Activated T-helper 1 cell treated with anti-CD3 and anti-CD28 coated beads, Interleukin-12 subunit alpha, Interleukin-12 subunit beta, Interleukin-2, Interleukin-4 antibody, amounts not matched to agents 30 ng/mL and 10 ng/mL and 1 ng/mL, durations not matched to agents 14 hours and 24 hours and 36 hours (primary cell): ENCODE data around the gene CCDC6. TPM values are rescaled to one million over a fixed set of nuclear protein-coding genes. Genes with fewer than 3 reads are reported as not detected.
"Not testable (repeated sequence)": the region's sequence is repeated elsewhere in the genome, so short reads cannot be mapped to it uniquely, and the experiment has no call there.

Source experiments
- DNase-seq: peaks from one replicate; pipeline ENCODE4 v3.0.0; 2021; ENCODE audit warnings: low spot score
- H3K27ac Mint-ChIP-seq: one replicate; pipeline ENCODE4 v1.8.0; 2021; ENCODE audit warnings: mild to moderate bottlenecking, mixed read lengths
- H3K27me3 Mint-ChIP-seq: one replicate; pipeline ENCODE4 v1.8.0; 2022; ENCODE audit warnings: mild to moderate bottlenecking, moderate library complexity, mixed read lengths; ENCODE audit not compliant: insufficient read depth
- H3K36me3 Mint-ChIP-seq: one replicate; pipeline ENCODE4 v1.8.0; 2021; ENCODE audit warnings: low read depth, mixed read lengths
- H3K4me1 Mint-ChIP-seq: one replicate; pipeline ENCODE4 v1.8.0; 2021; ENCODE audit warnings: low read depth, mixed read lengths
- H3K4me3 Mint-ChIP-seq: one replicate; pipeline ENCODE4 v1.8.0; 2021; ENCODE audit warnings: mild to moderate bottlenecking, moderate library complexity, mixed read lengths
- H3K9me3 Mint-ChIP-seq: one replicate; pipeline ENCODE4 v1.8.0; 2021; ENCODE audit warnings: mixed read lengths
- intact Hi-C: fragments of 100-400 bp; cut with micrococcal nuclease; formaldehyde crosslinking; loops from one replicate; pipeline ENCODE4 v1.15.1; 2024
- total RNA-seq: library from RNA; stranded (reverse); gene quantifications from 2 replicates; pipeline ENCODE4 v1.2.3, GENCODE V29; 2022

CCDC6 gene
- total RNA-seq, 1 donor from 2014 or later, result 97.6 TPM

DNA sequence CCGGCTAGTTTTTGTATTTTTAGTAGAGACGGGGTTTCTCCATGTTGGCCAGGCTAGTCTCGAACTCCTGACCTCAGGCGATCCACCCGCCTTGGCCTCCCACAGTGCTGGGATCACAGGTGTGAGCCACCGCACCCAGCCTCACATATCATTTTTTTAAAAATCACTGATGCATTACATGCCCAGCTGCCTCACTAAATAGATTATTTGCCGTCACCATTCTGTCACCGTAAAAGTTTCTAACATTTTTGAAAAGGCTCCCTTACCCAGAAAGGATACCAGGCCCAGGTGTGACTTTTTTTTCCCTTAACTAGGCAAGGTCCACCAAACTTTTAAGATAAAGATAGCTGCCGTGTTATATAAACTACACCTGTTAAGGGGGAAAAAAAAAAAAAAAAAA is 30.1 kb downstream of the CCDC6 start:
- intact Hi-C loops, result loop anchor here (5.0 kb wide), 2 partner anchors 361 to 1609 kb away; partner anchors contain the start of genes CISD1 and IPMK
- not testable (repeated sequence) for H3K27me3 Mint-ChIP-seq, DNase-seq, H3K4me3 Mint-ChIP-seq, H3K27ac Mint-ChIP-seq, H3K9me3 Mint-ChIP-seq
- Mint-ChIP-seq H3K4me1 (peaks cover 88% of the 10 kb centered on the region), H3K36me3 (peaks cover 30% of the 10 kb centered on the region)

DNA sequence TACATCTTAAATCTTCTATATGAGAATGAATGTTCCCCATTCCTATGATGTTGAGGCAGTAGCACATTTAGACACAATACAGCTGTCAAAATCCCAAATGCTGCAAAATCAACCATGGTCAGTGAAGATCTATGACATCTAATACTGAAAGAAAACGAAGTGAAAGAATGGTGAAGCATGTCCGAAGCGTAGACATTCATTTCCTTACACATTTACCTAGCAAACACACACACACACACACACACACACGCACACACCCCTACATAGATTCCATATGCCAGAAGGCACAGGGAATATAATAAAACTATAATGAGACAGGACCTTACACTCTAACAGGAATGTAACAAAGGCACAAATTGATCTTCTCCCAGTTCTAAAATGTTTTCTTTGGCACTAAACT is 32.5 kb downstream of the CCDC6 start:
- H3K27ac Mint-ChIP-seq, result peak overlapping the region; percentile 31
- intact Hi-C loops, result loop anchor here (2.0 kb wide), 1 partner anchor 13 kb away; no protein-coding TSS in a partner anchor
- DNase-seq, result no peak
- no peaks in the 10 kb centered on the region for H3K27me3 Mint-ChIP-seq
- peaks cover 28% of the 10 kb centered on the region for H3K36me3 Mint-ChIP-seq
- no peaks in the 10 kb centered on the region for H3K9me3 Mint-ChIP-seq
- peaks cover 82% of the 10 kb centered on the region for H3K4me1 Mint-ChIP-seq
- peak overlapping the region; percentile 9 for H3K4me3 Mint-ChIP-seq

DNA sequence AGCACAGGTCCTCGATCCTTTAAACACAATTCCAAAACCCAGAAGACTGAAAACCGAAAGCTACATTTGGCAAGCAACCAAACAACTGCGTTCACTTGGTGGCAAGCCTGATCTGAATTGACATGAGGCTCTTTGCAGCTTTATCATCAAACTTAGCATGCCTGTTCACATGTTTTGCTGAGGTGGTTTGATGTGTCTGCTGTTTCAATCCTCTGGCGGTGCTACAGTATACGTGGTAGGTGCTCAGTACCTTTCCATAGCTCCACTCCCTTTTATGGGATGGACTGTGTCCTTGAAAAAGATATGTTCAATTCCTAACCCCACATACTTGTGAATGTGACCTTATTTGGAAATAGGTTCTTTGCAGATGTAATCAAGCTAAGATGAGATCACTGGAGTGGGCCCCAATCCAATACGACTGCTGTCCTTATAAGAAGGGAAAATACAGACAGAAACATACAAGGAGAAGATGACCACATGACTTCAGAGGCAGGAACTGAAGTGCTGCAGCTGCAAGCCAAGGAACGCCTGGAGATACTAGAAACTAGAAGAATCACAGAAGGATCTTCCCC is 33.4 kb downstream of the CCDC6 start:
- peak overlapping the region; percentile 67 for H3K27ac Mint-ChIP-seq
- no peaks in the 10 kb centered on the region for H3K27me3 Mint-ChIP-seq
- peaks cover 81% of the 10 kb centered on the region for H3K4me1 Mint-ChIP-seq
- intact Hi-C loops, result loop anchor here (2.0 kb wide), 1 partner anchor 14 kb away; no protein-coding TSS in a partner anchor
- H3K4me3 Mint-ChIP-seq, result peak overlapping the region; percentile 46
- H3K9me3 Mint-ChIP-seq, result no peaks in the 10 kb centered on the region
- DNase-seq, result no peak
- peaks cover 28% of the 10 kb centered on the region for H3K36me3 Mint-ChIP-seq

DNA sequence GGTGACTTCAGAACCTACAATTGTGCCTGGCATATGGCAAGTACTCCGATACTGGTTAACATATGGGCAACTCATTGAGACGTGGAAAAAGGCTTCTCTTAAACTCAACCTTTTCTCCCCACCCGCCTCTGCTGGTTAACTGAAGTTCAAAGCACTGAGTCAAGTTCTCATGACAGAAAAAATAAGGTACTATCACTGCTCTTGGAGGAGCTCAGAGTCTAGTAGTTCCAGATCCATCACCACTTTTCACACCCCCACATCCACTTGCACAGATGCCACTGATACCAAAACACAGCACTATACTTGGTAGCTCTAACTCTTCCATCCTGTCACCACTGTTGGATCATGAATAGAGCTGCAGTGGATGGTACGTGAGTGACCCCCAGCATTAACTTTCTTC is 36.2 kb downstream of the CCDC6 start:
- Mint-ChIP-seq H3K27ac (peak overlapping the region; percentile 26), H3K9me3 (no peaks in the 10 kb centered on the region), H3K4me1 (peaks cover 80% of the 10 kb centered on the region), H3K27me3 (no peaks in the 10 kb centered on the region), H3K36me3 (peaks cover 23% of the 10 kb centered on the region), H3K4me3 (no peak overlapping the region)
- DNase-seq, result no peak
- intact Hi-C loops, result loop anchor here (1.0 kb wide), 1 partner anchor 9 kb away; no protein-coding TSS in a partner anchor

DNA sequence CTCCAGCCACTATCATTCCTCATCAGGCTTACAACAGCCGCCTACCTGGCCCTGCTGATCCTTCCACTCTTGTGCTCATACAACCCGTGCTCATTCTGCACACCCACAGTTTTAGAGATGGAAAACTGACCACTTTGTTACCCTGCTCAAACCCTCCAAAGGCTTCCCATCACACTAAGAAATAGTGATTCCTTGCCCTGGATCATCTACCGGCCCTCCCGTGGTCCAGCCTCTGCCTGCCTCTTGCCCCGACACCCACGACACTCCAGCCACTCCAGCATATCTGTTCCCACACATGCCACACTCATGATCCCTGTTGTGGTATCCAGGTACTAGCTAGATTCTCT is 36.8 kb downstream of the CCDC6 start:
- intact Hi-C loops, result no loop called here
- H3K4me1 Mint-ChIP-seq, result peaks cover 80% of the 10 kb centered on the region
- H3K9me3 Mint-ChIP-seq, result no peaks in the 10 kb centered on the region
- peaks cover 22% of the 10 kb centered on the region for H3K36me3 Mint-ChIP-seq
- no peaks in the 10 kb centered on the region for H3K27me3 Mint-ChIP-seq
- H3K27ac Mint-ChIP-seq, result peak overlapping the region; percentile 26
- H3K4me3 Mint-ChIP-seq, result no peak overlapping the region
- no peak for DNase-seq

- H3K4me1 Mint-ChIP-seq, result peaks cover 82% of the 10 kb centered on the region
- H3K27me3 Mint-ChIP-seq, result no peaks in the 10 kb centered on the region
- no peak for DNase-seq
- peak overlapping the region; percentile 26 for H3K27ac Mint-ChIP-seq
- no peak overlapping the region for H3K4me3 Mint-ChIP-seq
- no peaks in the 10 kb centered on the region for H3K9me3 Mint-ChIP-seq
- peaks cover 18% of the 10 kb centered on the region for H3K36me3 Mint-ChIP-seq
- intact Hi-C loops, result no loop called here
Measured at GRCh38 chr10:59868696-59869593, 37.4 kb downstream of the CCDC6 start.

GRCh38 chr10:59867590-59867989 is 38.8 kb downstream of the CCDC6 start:
- peaks cover 14% of the 10 kb centered on the region for H3K36me3 Mint-ChIP-seq
- H3K4me1 Mint-ChIP-seq, result peaks cover 72% of the 10 kb centered on the region
- no peak overlapping the region for H3K27ac Mint-ChIP-seq
- H3K4me3 Mint-ChIP-seq, result no peak overlapping the region
- no peaks in the 10 kb centered on the region for H3K9me3 Mint-ChIP-seq
- intact Hi-C loops, result no loop called here
- H3K27me3 Mint-ChIP-seq, result no peaks in the 10 kb centered on the region
- DNase-seq, result no peak

GRCh38 chr10:59865101-59865500 is 41.3 kb downstream of the CCDC6 start:
- intact Hi-C loops, result loop anchor here (1.0 to 2.0 kb wide), 3 partner anchors 36 to 167 kb away; no protein-coding TSS in a partner anchor
- Mint-ChIP-seq H3K27ac (peak overlapping the region; percentile 56), H3K4me3 (peak overlapping the region; percentile 20), H3K27me3 (no peaks in the 10 kb centered on the region), H3K36me3 (peaks cover 17% of the 10 kb centered on the region), H3K9me3 (no peaks in the 10 kb centered on the region), H3K4me1 (peaks cover 61% of the 10 kb centered on the region)
- DNase-seq, result no peak

GRCh38 chr10:59864141-59864962 is 42.0 kb downstream of the CCDC6 start:
- Mint-ChIP-seq H3K9me3 (peaks cover 4% of the 10 kb centered on the region), H3K27ac (peak overlapping the region; percentile 56), H3K27me3 (no peaks in the 10 kb centered on the region), H3K4me3 (no peak overlapping the region), H3K4me1 (peaks cover 60% of the 10 kb centered on the region), H3K36me3 (peaks cover 22% of the 10 kb centered on the region)
- intact Hi-C loops, result loop anchor here (1.0 to 2.0 kb wide), 3 partner anchors 15 to 36 kb away; no protein-coding TSS in a partner anchor
- no peak for DNase-seq

DNA sequence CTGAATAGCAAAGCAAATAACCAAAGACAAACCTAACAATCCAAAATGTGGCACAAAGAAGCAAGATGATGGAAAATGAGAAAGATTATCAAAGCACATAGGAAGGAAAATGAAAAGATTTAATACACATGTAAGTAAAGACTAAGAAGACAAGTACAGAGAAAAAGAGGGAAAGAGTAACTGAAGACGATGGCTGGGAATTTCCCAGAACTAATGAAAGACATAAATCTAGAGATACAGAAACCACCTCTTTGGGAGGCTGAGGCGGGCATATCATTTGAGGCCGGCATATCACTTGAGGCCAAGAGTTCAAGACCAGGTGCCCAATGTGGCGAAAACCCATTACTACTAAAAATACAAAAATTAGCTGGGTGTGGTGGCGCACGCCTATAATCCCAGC is 46.8 kb downstream of the CCDC6 start:
- Mint-ChIP-seq H3K27ac (no peak overlapping the region), H3K4me3 (no peak overlapping the region), H3K36me3 (peaks cover 29% of the 10 kb centered on the region), H3K4me1 (peaks cover 23% of the 10 kb centered on the region), H3K9me3 (peaks cover 7% of the 10 kb centered on the region), H3K27me3 (no peaks in the 10 kb centered on the region)
- intact Hi-C loops, result no loop called here
- no peak for DNase-seq

GRCh38 chr10:59857921-59858320 is 48.4 kb downstream of the CCDC6 start:
- intact Hi-C loops, result no loop called here
- Mint-ChIP-seq H3K4me1 (peaks cover 25% of the 10 kb centered on the region), H3K9me3 (peaks cover 8% of the 10 kb centered on the region), H3K27me3 (no peaks in the 10 kb centered on the region), H3K4me3 (no peak overlapping the region), H3K27ac (no peak overlapping the region), H3K36me3 (peaks cover 33% of the 10 kb centered on the region)
- no peak for DNase-seq

DNA sequence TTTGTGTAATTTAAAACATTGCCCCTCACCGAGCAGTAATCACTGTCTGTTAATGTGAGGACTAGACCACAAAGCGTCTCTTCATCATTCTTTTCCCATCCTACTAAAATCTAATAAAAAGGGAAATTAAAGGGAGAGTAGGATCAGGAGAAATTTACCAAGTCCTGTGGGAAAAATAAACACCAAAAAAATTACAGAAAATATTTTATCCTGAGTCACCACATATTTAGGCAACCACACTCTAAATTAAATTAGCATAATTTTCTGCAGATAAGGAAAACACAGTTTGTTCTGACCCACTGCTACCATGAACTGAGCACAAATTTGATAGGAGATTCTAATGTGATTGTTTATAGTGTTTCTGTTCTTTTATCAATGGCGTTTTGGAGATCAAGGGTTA is 49.3 kb downstream of the CCDC6 start:
- Mint-ChIP-seq H3K4me1 (peaks cover 34% of the 10 kb centered on the region), H3K36me3 (peaks cover 41% of the 10 kb centered on the region), H3K27me3 (no peaks in the 10 kb centered on the region), H3K9me3 (peaks cover 8% of the 10 kb centered on the region), H3K27ac (no peak overlapping the region), H3K4me3 (no peak overlapping the region)
- no peak for DNase-seq
- intact Hi-C loops, result no loop called here
